ENCODE results near the gene CLCN5.

DNA sequence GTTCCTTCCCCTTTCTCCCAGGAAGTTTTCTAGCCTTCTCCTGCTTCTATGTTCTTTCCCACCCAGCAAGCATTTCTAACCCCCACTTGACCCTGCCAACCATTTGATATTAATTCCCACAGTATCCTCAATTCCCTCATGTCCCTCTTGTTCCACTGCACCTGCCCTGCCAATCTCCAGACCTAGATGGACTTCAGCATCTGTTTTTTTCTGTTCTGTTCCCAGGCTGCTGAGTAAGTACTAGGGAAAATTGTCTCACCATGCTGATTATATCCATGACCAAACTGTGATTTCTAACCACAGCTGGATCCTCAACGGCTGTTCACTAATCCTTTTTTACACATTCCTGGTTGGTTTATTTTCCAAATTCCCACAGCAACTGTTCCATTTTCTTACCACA, 37.7 kb downstream of the CLCN5 start:
- TF ChIP-seq, protein P1, sequence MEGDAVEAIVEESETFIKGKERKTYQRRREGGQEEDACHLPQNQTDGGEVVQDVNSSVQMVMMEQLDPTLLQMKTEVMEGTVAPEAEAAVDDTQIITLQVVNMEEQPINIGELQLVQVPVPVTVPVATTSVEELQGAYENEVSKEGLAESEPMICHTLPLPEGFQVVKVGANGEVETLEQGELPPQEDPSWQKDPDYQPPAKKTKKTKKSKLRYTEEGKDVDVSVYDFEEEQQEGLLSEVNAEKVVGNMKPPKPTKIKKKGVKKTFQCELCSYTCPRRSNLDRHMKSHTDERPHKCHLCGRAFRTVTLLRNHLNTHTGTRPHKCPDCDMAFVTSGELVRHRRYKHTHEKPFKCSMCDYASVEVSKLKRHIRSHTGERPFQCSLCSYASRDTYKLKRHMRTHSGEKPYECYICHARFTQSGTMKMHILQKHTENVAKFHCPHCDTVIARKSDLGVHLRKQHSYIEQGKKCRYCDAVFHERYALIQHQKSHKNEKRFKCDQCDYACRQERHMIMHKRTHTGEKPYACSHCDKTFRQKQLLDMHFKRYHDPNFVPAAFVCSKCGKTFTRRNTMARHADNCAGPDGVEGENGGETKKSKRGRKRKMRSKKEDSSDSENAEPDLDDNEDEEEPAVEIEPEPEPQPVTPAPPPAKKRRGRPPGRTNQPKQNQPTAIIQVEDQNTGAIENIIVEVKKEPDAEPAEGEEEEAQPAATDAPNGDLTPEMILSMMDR (IDR thresholded peaks at IDR 0.05; ENCODE audit: low read depth, low read length, poor library complexity, severe bottlenecking) = no peak
- TF ChIP-seq EZH2phosphoT487 (IDR thresholded peaks at IDR 0.05; ENCODE audit: borderline replicate concordance, low read length) = no peak
